HG03571 (cell line): ENCODE measurements around the gene RPRD1B.

Experiments used
- ATAC-seq: cut with Tn5 transposase; IDR thresholded peaks from one replicate; pipeline ENCODE4 v1.9.1; 2021; ENCODE audit not compliant: unreplicated experiment

RPRD1B gene

GRCh38 chr20:38034961-38035360, 1.4 kb downstream of the RPRD1B start:
- no peak for ATAC-seq

- no peak for ATAC-seq
Observed at GRCh38 chr20:38036366-38036765, 2.8 kb downstream of the RPRD1B start.

GRCh38 chr20:38040276-38040675, 6.7 kb downstream of the RPRD1B start:
- ATAC-seq = no peak

GRCh38 chr20:38043512-38044300, 10.2 kb downstream of the RPRD1B start:
- ATAC-seq = no peak

GRCh38 chr20:38044685-38045084, 11.1 kb downstream of the RPRD1B start:
- ATAC-seq = no peak

- no peak for ATAC-seq
Observed at GRCh38 chr20:38046572-38046971, 13.0 kb downstream of the RPRD1B start.

- no peak for ATAC-seq
Observed at GRCh38 chr20:38049800-38050199, 16.3 kb downstream of the RPRD1B start.

- ATAC-seq = no peak
Observed at GRCh38 chr20:38050686-38051085, 17.1 kb downstream of the RPRD1B start.

GRCh38 chr20:38052870-38053269, 19.3 kb downstream of the RPRD1B start:
- ATAC-seq = no peak

GRCh38 chr20:38054647-38055046, 21.1 kb downstream of the RPRD1B start:
- ATAC-seq = no peak

- ATAC-seq = no peak
Observed at GRCh38 chr20:38055294-38055693, 21.7 kb downstream of the RPRD1B start.

GRCh38 chr20:38055848-38056247, 22.3 kb downstream of the RPRD1B start:
- ATAC-seq = no peak

GRCh38 chr20:38057351-38057972, 23.9 kb downstream of the RPRD1B start:
- ATAC-seq = peak; percentile 59

GRCh38 chr20:38059832-38060231, 26.3 kb downstream of the RPRD1B start:
- ATAC-seq = no peak

GRCh38 chr20:38060536-38060935, 27.0 kb downstream of the RPRD1B start:
- no peak for ATAC-seq

- no peak for ATAC-seq
Observed at GRCh38 chr20:38061109-38061508, 27.6 kb downstream of the RPRD1B start.

- no peak for ATAC-seq
Observed at GRCh38 chr20:38062890-38063289, 29.3 kb downstream of the RPRD1B start.

- ATAC-seq = no peak
Observed at GRCh38 chr20:38063911-38064530, 30.5 kb downstream of the RPRD1B start.

- ATAC-seq = no peak
Observed at GRCh38 chr20:38065764-38066375, 32.3 kb downstream of the RPRD1B start.

- no peak for ATAC-seq
Observed at GRCh38 chr20:38066969-38067716, 33.6 kb downstream of the RPRD1B start.
